A549 (cell line): Measurements from ENCODE around the gene SUPT5H. TPM values are rescaled to one million over a fixed set of nuclear protein-coding genes. Genes with fewer than 3 reads are reported as not detected.

Experiments used
- ATAC-seq, 2 experiments: fragments of 200-7000 bp in 1 of 2; fragments of >200 bp in 1 of 2; cut with Nextera tagmentation in 1 of 2; cut with Tn5 transposase in 1 of 2; 3 replicates each; pipeline versions ENCODE4 v1.8.0 to v1.9.1; 2018 to 2020; ENCODE audit warnings: mild to moderate bottlenecking in 1 of 2, moderate library complexity in 1 of 2
- CTCF ChIA-PET: fragments of 300-600 bp; sonication (Branson Sonifier 250); formaldehyde crosslinking; extraction: SDS; loops from one replicate; lab custom pipeline; 2021; ENCODE audit warnings: antibody characterized with exemption, inconsistent platforms; lab: Yijun Ruan, JAX
- POLR2A ChIA-PET: fragments of 350-600 bp; formaldehyde crosslinking; extraction: SDS; loops from one replicate; lab custom pipeline; 2021; ENCODE audit warnings: antibody characterized with exemption, inconsistent platforms; lab: Yijun Ruan, JAX
- DNase-seq, 2 experiments: peaks; one replicate each; pipeline versions ENCODE4 v3.0.0 to v3.0.0-alpha.2; 2011 to 2016; ENCODE audit warnings: low read depth in 1 of 2, low spot score in 1 of 2
- FAIRE-seq: peaks from 2 replicates; lab custom pipeline; 2011; peaks lifted over from hg19 to GRCh38; lab: Jason Lieb, UNC
- H3K27ac ChIP-seq, 2 experiments: fragments of >200 bp; sonication (Bioruptor Twin); formaldehyde crosslinking; 3 replicates each; pipeline ENCODE4 v1.5.1; 2016 to 2017
- H3K4me1 ChIP-seq: fragments of >200 bp; sonication (Bioruptor Twin); formaldehyde crosslinking; 3 replicates; pipeline ENCODE4 v1.6.1; 2016
- H3K4me2 ChIP-seq: fragments of >200 bp; sonication (Bioruptor Twin); formaldehyde crosslinking; 3 replicates; pipeline ENCODE4 v1.6.1; 2016
- H3K4me3 ChIP-seq: fragments of >200 bp; sonication (Bioruptor Twin); formaldehyde crosslinking; 3 replicates; pipeline ENCODE4 v1.5.1; 2016
- H3K9me3 ChIP-seq: fragments of >200 bp; sonication (Bioruptor Twin); formaldehyde crosslinking; 3 replicates; pipeline ENCODE4 v1.6.1; 2016
- ATOH8 ChIP-seq: fragments of 250-450 bp; sonication (Bioruptor Pico); IDR thresholded peaks from 2 replicates; pipeline ENCODE4 v1.5.0; 2020; ENCODE audit warnings: low read depth, mild to moderate bottlenecking, moderate library complexity
- BCL3 ChIP-seq: fragments of >200 bp; sonication (Bioruptor Twin); formaldehyde crosslinking; IDR thresholded peaks from 3 replicates; pipeline ENCODE4 v1.6.1; 2016
- CHD2 ChIP-seq: fragments of 150-350 bp; IDR thresholded peaks from 2 replicates; pipeline ENCODE4 v1.6.1; 2014; ENCODE audit warnings: low read length; ENCODE audit not compliant: partially characterized antibody
- CTCF ChIP-seq: fragments of >200 bp; sonication (Bioruptor Twin); formaldehyde crosslinking; IDR thresholded peaks from 3 replicates; pipeline ENCODE4 v1.5.1; 2016
- HMGXB4 ChIP-seq: fragments of 250-450 bp; sonication (Bioruptor Pico); IDR thresholded peaks from 2 replicates; pipeline ENCODE4 v1.5.0; 2021; ENCODE audit warnings: mild to moderate bottlenecking, moderate library complexity, borderline replicate concordance
- HOXB13 ChIP-seq: fragments of 250-450 bp; sonication (Bioruptor Pico); IDR thresholded peaks from 2 replicates; pipeline ENCODE4 v1.5.0; 2020; ENCODE audit warnings: low read depth, mild to moderate bottlenecking, moderate library complexity
- HOXB5 ChIP-seq: fragments of 250-450 bp; sonication (Bioruptor Pico); IDR thresholded peaks from 2 replicates; pipeline ENCODE4 v1.5.0; 2020; ENCODE audit warnings: mild to moderate bottlenecking, moderate library complexity
- JUNB ChIP-seq: fragments of >200 bp; sonication (Bioruptor Twin); formaldehyde crosslinking; IDR thresholded peaks from 2 replicates; pipeline ENCODE4 v1.6.1; 2016
- KDM5A ChIP-seq: fragments of 200-600 bp; sonication (generic); IDR thresholded peaks from 2 replicates; pipeline ENCODE4 v1.6.1; 2016; ENCODE audit warnings: antibody characterized with exemption, mild to moderate bottlenecking
- MAZ ChIP-seq: fragments of 150-350 bp; IDR thresholded peaks from 2 replicates; pipeline ENCODE4 v1.6.1; 2014; ENCODE audit warnings: antibody characterized with exemption, low read depth, low read length, borderline replicate concordance
- NFE2L2 ChIP-seq: fragments of 150-350 bp; conservative IDR thresholded peaks from 2 replicates; pipeline ENCODE4 v1.6.1; 2014; ENCODE audit warnings: low read length
- PHF8 ChIP-seq: fragments of 200-600 bp; sonication (generic); IDR thresholded peaks from 2 replicates; pipeline ENCODE4 v1.6.1; 2016; ENCODE audit warnings: low read depth, mild to moderate bottlenecking, antibody characterized with exemption, moderate library complexity, borderline replicate concordance
- RARB ChIP-seq: fragments of 250-450 bp; sonication (Bioruptor Pico); IDR thresholded peaks from 2 replicates; pipeline ENCODE4 v1.8.0; 2021; ENCODE audit warnings: mild to moderate bottlenecking, moderate library complexity
- REST ChIP-seq: fragments of 200-600 bp; sonication (generic); IDR thresholded peaks from 2 replicates; pipeline ENCODE4 v1.6.1; 2016; ENCODE audit warnings: antibody characterized with exemption, mild to moderate bottlenecking, moderate library complexity
- USF2 ChIP-seq: fragments of 450-650 bp; IDR thresholded peaks from 2 replicates; pipeline ENCODE4 v1.6.1; 2014; ENCODE audit warnings: antibody characterized with exemption
- ZC3H11A ChIP-seq: fragments of 450-650 bp; IDR thresholded peaks from 2 replicates; pipeline ENCODE4 v1.6.1; 2014; ENCODE audit warnings: antibody characterized with exemption, mild to moderate bottlenecking
- WGBS: methylation state at CpG from one replicate; pipeline ENCODE4 v1.1.6; 2017; ENCODE audit errors: missing lambda C conversion rate; 5-methylcytosine and 5-hydroxymethylcytosine counted together
- polyA plus RNA-seq, 4 experiments: library from polyadenylated mRNA; depleted of rRNA in 3 of 4; stranded (reverse); fragments of >200 nt; fragmentation: RNase III in 1 of 4; extraction: RNeasy Plus Mini Kit Qiagen cat#74134 plus additional on column Dnase treatment in 1 of 4; gene quantifications; 2 replicates in 3 of 4; 3 replicates in 1 of 4; pipeline ENCODE4 v1.2.3, GENCODE V29; 2011 to 2017

The SUPT5H gene
- polyA plus RNA-seq, 2 of the 4 experiments (the other 2 are of a cell fraction) = 186 to 222 TPM

- Histone ChIP-seq H3K9me3 (no peaks in the 10 kb centered on the region), H3K4me2 (peak overlapping the region; percentile 89), H3K27ac (peak overlapping the region; percentile 89 to 94), H3K4me1 (peaks cover 43% of the 10 kb centered on the region), H3K4me3 (peak overlapping the region; percentile 67)
- no peak for FAIRE-seq
- TF ChIP-seq BCL3 (no peak), KDM5A (0 out of 2 replicates have a peak, but pooled peaks have one; percentile 50), HOXB5 (no peak), JUNB (no peak), HOXB13 (CRISPR knock-in tag) (no peak), ZC3H11A (no peak), PHF8 (0 out of 2 replicates have a peak, but pooled peaks have one; percentile 8), CHD2 (peak; percentile 0), HMGXB4 (CRISPR knock-in tag) (0 out of 2 replicates have a peak, but pooled peaks have one; percentile 4), REST (no peak), RARB (no peak), USF2 (no peak), CTCF (peak; percentile 44; the same call in 2 of the 3 replicates), ATOH8 (no peak), MAZ (no peak), NFE2L2 (no peak)
- no peak for ATAC-seq
- WGBS = 2% methylated on average over 24 of the region's 24 CpGs
- CTCF ChIA-PET = interaction anchor here (0.7 to 23.5 kb wide), 28 partner anchors 12 to 1010 kb away, joined by 3 to 484 read pairs (median 10); partner anchors contain the start of genes FAM98C, MED29, PAF1 and RPS16
- no peak for DNase-seq
- POLR2A ChIA-PET = interaction anchor here (0.9 to 4.7 kb wide), 10 partner anchors 11 to 71 kb away, joined by 3 to 102 read pairs (median 20); partner anchors contain the start of genes MED29, PAF1, RPS16 and SAMD4B
Observed at GRCh38 chr19:39412867-39413271, 32.5 kb upstream of the SUPT5H start.
